HCT116 (cell line): Measurements from ENCODE around the gene HHATL.

ENCODE experiments used
- FOSL1 ChIP-seq: IDR thresholded peaks from 2 replicates; pipeline ENCODE4 v1.6.1; 2012; ENCODE audit warnings: low read depth
- POLR2A ChIP-seq: IDR thresholded peaks from 2 replicates; pipeline ENCODE4 v1.7.0; 2011; ENCODE audit warnings: borderline replicate concordance; ENCODE audit not compliant: insufficient read depth, insufficient read length; ENCODE audit errors: extremely low read depth
- POLR2AphosphoS5 ChIP-seq: IDR thresholded peaks from 2 replicates; pipeline ENCODE4 v1.6.1; 2011; ENCODE audit warnings: mild to moderate bottlenecking, low read depth, low read length, moderate library complexity
- TCF7L2 ChIP-seq: IDR thresholded peaks from 2 replicates; pipeline ENCODE4 v1.7.0; 2011; ENCODE audit warnings: borderline replicate concordance, inconsistent platforms; ENCODE audit not compliant: insufficient read depth, insufficient read length; ENCODE audit errors: extremely low read depth
- TF ChIP-seq, protein P1 (sequence below), 3 experiments: fragments of 200-600 bp in 1 of 3; sonication (generic) in 1 of 3; IDR thresholded peaks in 2 of 3; conservative IDR thresholded peaks in 1 of 3; 2 replicates each; pipeline ENCODE4 v1.5.1; 2012 to 2017; ENCODE audit warnings: low read depth in 2 of 3, low read length in 2 of 3, antibody characterized with exemption in 1 of 3, borderline replicate concordance in 1 of 3, control low read depth in 1 of 3, mild to moderate bottlenecking in 1 of 3, mixed read lengths in 1 of 3, mixed run types in 1 of 3, moderate library complexity in 1 of 3; ENCODE audit not compliant: insufficient read depth in 1 of 3
- TF ChIP-seq, protein P2 (sequence below): IDR thresholded peaks from 2 replicates; pipeline ENCODE4 v1.6.1; 2012; ENCODE audit warnings: low read depth
- TF ChIP-seq, protein P3 (sequence below): IDR thresholded peaks from 2 replicates; pipeline ENCODE4 v1.6.1; 2012

DNA sequence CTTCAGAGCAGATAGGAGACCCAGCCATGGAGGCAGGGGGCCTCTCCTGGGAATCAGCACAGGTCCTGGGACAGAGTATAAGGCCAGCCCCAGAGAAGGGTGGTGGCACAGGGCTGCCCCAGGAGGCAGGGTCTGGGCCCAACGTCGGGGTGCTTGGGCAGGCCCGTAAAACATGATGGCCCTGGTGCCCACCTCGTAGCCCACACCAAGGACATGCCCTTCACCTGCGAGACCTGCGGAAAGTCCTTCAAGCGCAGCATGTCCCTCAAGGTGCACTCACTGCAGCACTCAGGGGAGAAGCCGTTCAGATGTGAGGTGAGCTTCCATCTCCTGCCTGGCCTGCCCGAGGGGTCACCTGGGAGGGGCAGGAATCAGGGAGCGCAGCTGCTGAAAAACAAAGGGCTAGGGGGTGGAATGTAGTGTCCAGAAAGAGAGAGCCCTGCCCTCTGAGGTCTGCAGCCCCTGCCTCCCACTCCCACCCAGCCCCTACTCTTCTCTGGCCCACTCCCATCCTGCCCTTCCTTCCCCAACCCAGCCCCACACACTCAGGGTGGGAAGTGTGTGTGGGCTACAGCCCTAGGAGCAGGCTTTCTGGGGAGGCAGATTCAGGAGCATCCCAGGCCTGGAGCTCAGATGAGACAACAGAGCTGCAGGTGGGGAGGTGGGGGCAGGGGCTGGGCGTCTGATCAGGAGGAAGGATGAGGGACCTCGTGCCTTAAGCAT lies 39.6 kb downstream of the HHATL start:
- TF ChIP-seq POLR2AphosphoS5 (no peak), POLR2A (no peak), FOSL1 (no peak), TCF7L2 (no peak)
- TF ChIP-seq, protein P1, sequence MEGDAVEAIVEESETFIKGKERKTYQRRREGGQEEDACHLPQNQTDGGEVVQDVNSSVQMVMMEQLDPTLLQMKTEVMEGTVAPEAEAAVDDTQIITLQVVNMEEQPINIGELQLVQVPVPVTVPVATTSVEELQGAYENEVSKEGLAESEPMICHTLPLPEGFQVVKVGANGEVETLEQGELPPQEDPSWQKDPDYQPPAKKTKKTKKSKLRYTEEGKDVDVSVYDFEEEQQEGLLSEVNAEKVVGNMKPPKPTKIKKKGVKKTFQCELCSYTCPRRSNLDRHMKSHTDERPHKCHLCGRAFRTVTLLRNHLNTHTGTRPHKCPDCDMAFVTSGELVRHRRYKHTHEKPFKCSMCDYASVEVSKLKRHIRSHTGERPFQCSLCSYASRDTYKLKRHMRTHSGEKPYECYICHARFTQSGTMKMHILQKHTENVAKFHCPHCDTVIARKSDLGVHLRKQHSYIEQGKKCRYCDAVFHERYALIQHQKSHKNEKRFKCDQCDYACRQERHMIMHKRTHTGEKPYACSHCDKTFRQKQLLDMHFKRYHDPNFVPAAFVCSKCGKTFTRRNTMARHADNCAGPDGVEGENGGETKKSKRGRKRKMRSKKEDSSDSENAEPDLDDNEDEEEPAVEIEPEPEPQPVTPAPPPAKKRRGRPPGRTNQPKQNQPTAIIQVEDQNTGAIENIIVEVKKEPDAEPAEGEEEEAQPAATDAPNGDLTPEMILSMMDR (IDR thresholded peaks at IDR 0.05 in 2 of 3, conservative IDR thresholded peaks at IDR 0.05 in 1 of 3; ENCODE audit: borderline replicate concordance in 1 of 3, insufficient read depth in 1 of 3, low read depth in 2 of 3, low read length in 2 of 3) = no peak
- TF ChIP-seq, protein P2, sequence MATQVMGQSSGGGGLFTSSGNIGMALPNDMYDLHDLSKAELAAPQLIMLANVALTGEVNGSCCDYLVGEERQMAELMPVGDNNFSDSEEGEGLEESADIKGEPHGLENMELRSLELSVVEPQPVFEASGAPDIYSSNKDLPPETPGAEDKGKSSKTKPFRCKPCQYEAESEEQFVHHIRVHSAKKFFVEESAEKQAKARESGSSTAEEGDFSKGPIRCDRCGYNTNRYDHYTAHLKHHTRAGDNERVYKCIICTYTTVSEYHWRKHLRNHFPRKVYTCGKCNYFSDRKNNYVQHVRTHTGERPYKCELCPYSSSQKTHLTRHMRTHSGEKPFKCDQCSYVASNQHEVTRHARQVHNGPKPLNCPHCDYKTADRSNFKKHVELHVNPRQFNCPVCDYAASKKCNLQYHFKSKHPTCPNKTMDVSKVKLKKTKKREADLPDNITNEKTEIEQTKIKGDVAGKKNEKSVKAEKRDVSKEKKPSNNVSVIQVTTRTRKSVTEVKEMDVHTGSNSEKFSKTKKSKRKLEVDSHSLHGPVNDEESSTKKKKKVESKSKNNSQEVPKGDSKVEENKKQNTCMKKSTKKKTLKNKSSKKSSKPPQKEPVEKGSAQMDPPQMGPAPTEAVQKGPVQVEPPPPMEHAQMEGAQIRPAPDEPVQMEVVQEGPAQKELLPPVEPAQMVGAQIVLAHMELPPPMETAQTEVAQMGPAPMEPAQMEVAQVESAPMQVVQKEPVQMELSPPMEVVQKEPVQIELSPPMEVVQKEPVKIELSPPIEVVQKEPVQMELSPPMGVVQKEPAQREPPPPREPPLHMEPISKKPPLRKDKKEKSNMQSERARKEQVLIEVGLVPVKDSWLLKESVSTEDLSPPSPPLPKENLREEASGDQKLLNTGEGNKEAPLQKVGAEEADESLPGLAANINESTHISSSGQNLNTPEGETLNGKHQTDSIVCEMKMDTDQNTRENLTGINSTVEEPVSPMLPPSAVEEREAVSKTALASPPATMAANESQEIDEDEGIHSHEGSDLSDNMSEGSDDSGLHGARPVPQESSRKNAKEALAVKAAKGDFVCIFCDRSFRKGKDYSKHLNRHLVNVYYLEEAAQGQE = no peak
- TF ChIP-seq, protein P3, sequence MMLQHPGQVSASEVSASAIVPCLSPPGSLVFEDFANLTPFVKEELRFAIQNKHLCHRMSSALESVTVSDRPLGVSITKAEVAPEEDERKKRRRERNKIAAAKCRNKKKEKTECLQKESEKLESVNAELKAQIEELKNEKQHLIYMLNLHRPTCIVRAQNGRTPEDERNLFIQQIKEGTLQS = no peak
